ENCODE data around the gene GPR151. TPM values are rescaled to one million over a fixed set of nuclear protein-coding genes. Genes with fewer than 3 reads are reported as not detected.

Gene GPR151
- total and polyA plus RNA-seq, 2 of the 4 experiments (the other 2 are of a cell fraction), result not detected

GRCh38 chr5:146529984-146530383 is 14.0 kb upstream of the GPR151 start:
- no peak overlapping the region for H2BK20ac ChIP-seq (ENCODE audit: low read depth, low read length)
- DNase-seq (no peak), ATAC-seq (ENCODE audit: low read depth) (no peak)
- no peaks in the 10 kb centered on the region for H3K9me1 ChIP-seq (ENCODE audit: insufficient read depth, low read length)
- no peak overlapping the region for H4K5ac ChIP-seq (ENCODE audit: low read depth, low read length)
- no peak overlapping the region for H3K4me3 ChIP-seq (ENCODE audit: insufficient read depth, low read depth, low read length)
- H3K27me3 ChIP-seq (ENCODE audit: control insufficient read depth, insufficient read depth, low read length), result peaks cover 1% of the 10 kb centered on the region
- no peak overlapping the region for H3K23ac ChIP-seq (ENCODE audit: low read depth, low read length)
- no peaks in the 10 kb centered on the region for H3K4me1 ChIP-seq (ENCODE audit: control insufficient read depth, insufficient read depth, low read length)
- no peak overlapping the region for H4K8ac ChIP-seq (ENCODE audit: low read depth in 2 of 2, low read length in 2 of 2)
- no TSS peak for BruUV-seq (replicated peaks)
- WGBS, 2 experiments (ENCODE audit: extremely low coverage in 2 of 2, insufficient read length in 1 of 2), result no CpG with 5 or more reads among the region's 2 CpGs
- H3K14ac ChIP-seq (replicated peaks; ENCODE audit: low read depth, low read length), result no peak overlapping the region
- H3K56ac ChIP-seq (ENCODE audit: extremely low read depth, insufficient read depth, low read length), result no peak overlapping the region
- intact Hi-C loops (cut with micrococcal nuclease) (loop anchor here (10.0 kb wide), 1 partner anchor 835 kb away; no protein-coding TSS in a partner anchor), in situ Hi-C loops (cut with MboI; ENCODE audit: low sequenced_read_pairs) (loop anchor here (25.0 kb wide), 2 partner anchors 832 to 1057 kb away; no protein-coding TSS in a partner anchor), dilution Hi-C loops (cut with HindIII; ENCODE audit: low sequenced_read_pairs, unreplicated experiment) (loop anchor here (25.0 kb wide), 1 partner anchor 432 kb away; no protein-coding TSS in a partner anchor)
- no peak overlapping the region for H2BK5ac ChIP-seq (ENCODE audit: low read depth, low read length, poor library complexity, severe bottlenecking)
- no peak overlapping the region for H2AK9ac ChIP-seq (replicated peaks; ENCODE audit: low read depth, low read length, poor library complexity)
- H3K9ac ChIP-seq (ENCODE audit: low read depth, low read length), result no peak overlapping the region
- no peak overlapping the region for H2AK5ac ChIP-seq (ENCODE audit: low read depth, low read length)
- no peak overlapping the region for H3K4ac ChIP-seq (ENCODE audit: low read depth, low read length)
- CTCF ChIA-PET, result interaction anchor here (2.4 kb wide), 1 partner anchor 659 kb away, joined by 18 read pairs; no protein-coding TSS in a partner anchor
- H2AFZ ChIP-seq (replicated peaks; ENCODE audit: low read length, poor library complexity), result no peak overlapping the region
- no peaks in the 10 kb centered on the region for H3K36me3 ChIP-seq (ENCODE audit: control insufficient read depth, insufficient read depth, low read length)
- H3K9me3 ChIP-seq (ENCODE audit: control insufficient read depth, insufficient read depth, low read length), result no peaks in the 10 kb centered on the region
- no peaks in the 10 kb centered on the region for H4K20me1 ChIP-seq (ENCODE audit: insufficient read depth, low read length)
- POLR2A ChIA-PET (ENCODE audit: unreplicated experiment), result no interaction called here
- no peaks in the 10 kb centered on the region for H3K79me1 ChIP-seq (ENCODE audit: low read depth in 1 of 2, low read length in 2 of 2)
- no peak overlapping the region for H2BK15ac ChIP-seq (ENCODE audit: low read depth, low read length)
- no peak overlapping the region for H3K4me2 ChIP-seq (ENCODE audit: low read depth, low read length)
- TF ChIP-seq RFX5 (IDR thresholded peaks at IDR 0.05; ENCODE audit: low read depth, low read length) (no peak), NFE2L2 (IDR thresholded peaks at IDR 0.05; ENCODE audit: low read depth, low read length) (no peak), RCOR1 (IDR thresholded peaks at IDR 0.05; ENCODE audit: insufficient replicate concordance, low read length) (no peak)
- no peak overlapping the region for H3K18ac ChIP-seq (ENCODE audit: low read depth, low read length)
- H2BK120ac ChIP-seq (ENCODE audit: low read depth, low read length), result no peak overlapping the region
- no peak overlapping the region for H4K91ac ChIP-seq (ENCODE audit: insufficient read depth, low read depth, low read length)
- H3K27ac ChIP-seq (ENCODE audit: insufficient read depth, low read length), result no peak overlapping the region
